HG02970 (cell line): ENCODE measurements around the gene KREMEN1.
"Not testable (repeated sequence)": the region's sequence is repeated elsewhere in the genome, so short reads cannot be mapped to it uniquely, and the experiment has no call there.

ENCODE experiments used
- ATAC-seq: cut with Tn5 transposase; IDR thresholded peaks from one replicate; pipeline ENCODE4 v1.9.1; 2021; ENCODE audit warnings: mild to moderate bottlenecking, moderate library complexity, moderate number of reproducible peaks; ENCODE audit not compliant: unreplicated experiment, low FRiP score

Gene KREMEN1

GRCh38 chr22:29072979-29073617 lies at the start of gene KREMEN1:
KREMEN1 (plus strand) TSS chr22:29073035; CDS start chr22:29073131, 96 bp downstream.
- no peak for ATAC-seq

GRCh38 chr22:29023172-29023796 lies 49.6 kb upstream of the KREMEN1 start:
- no peak for ATAC-seq

GRCh38 chr22:29026579-29026978 lies 46.3 kb upstream of the KREMEN1 start:
- ATAC-seq, result no peak

- ATAC-seq, result no peak
Observed at GRCh38 chr22:29028468-29028867, 44.4 kb upstream of the KREMEN1 start.

- no peak for ATAC-seq
Observed at GRCh38 chr22:29029202-29030000, 43.4 kb upstream of the KREMEN1 start.

- no peak for ATAC-seq
Observed at GRCh38 chr22:29030016-29030617, 42.7 kb upstream of the KREMEN1 start.

- no peak for ATAC-seq
Observed at GRCh38 chr22:29030618-29031226, 42.1 kb upstream of the KREMEN1 start.

GRCh38 chr22:29031227-29032011 lies 41.4 kb upstream of the KREMEN1 start:
- no peak for ATAC-seq

GRCh38 chr22:29032014-29032475 lies 40.8 kb upstream of the KREMEN1 start:
- ATAC-seq, result no peak

- no peak for ATAC-seq
Observed at GRCh38 chr22:29032584-29032983, 40.3 kb upstream of the KREMEN1 start.

- ATAC-seq, result no peak
Observed at GRCh38 chr22:29037340-29037932, 35.4 kb upstream of the KREMEN1 start.

GRCh38 chr22:29039148-29039547 lies 33.7 kb upstream of the KREMEN1 start:
- no peak for ATAC-seq

- not testable (repeated sequence) for ATAC-seq
Observed at GRCh38 chr22:29039684-29040083, 33.2 kb upstream of the KREMEN1 start.

GRCh38 chr22:29040385-29041275 lies 32.2 kb upstream of the KREMEN1 start:
- ATAC-seq, result no peak

GRCh38 chr22:29041408-29041807 lies 31.4 kb upstream of the KREMEN1 start:
- ATAC-seq, result no peak

- ATAC-seq, result no peak
Observed at GRCh38 chr22:29043906-29044575, 28.8 kb upstream of the KREMEN1 start.

- ATAC-seq, result no peak
Observed at GRCh38 chr22:29044657-29045176, 28.1 kb upstream of the KREMEN1 start.
